WTC11 (cell line): ENCODE results near the gene WNT11.

Experiments used
- CBFB ChIP-seq: sonication (generic); formaldehyde crosslinking; IDR thresholded peaks from 2 replicates; pipeline ENCODE4 v1.8.1; 2022; ENCODE audit warnings: mild to moderate bottlenecking, low read depth, missing genetic modification reagents
- CREM ChIP-seq: sonication (generic); formaldehyde crosslinking; IDR thresholded peaks from 2 replicates; pipeline ENCODE4 v1.8.1; 2022; ENCODE audit warnings: mild to moderate bottlenecking, missing genetic modification reagents, moderate library complexity
- FOXJ3 ChIP-seq: sonication (generic); formaldehyde crosslinking; IDR thresholded peaks from 2 replicates; pipeline ENCODE4 v1.9.0; 2021; ENCODE audit warnings: missing genetic modification reagents, mild to moderate bottlenecking, borderline replicate concordance
- FOXK1 ChIP-seq: sonication (generic); formaldehyde crosslinking; IDR thresholded peaks from 2 replicates; pipeline ENCODE4 v1.8.0; 2022; ENCODE audit warnings: mild to moderate bottlenecking, moderate library complexity, missing genetic modification reagents
- SMAD4 ChIP-seq: sonication (generic); formaldehyde crosslinking; IDR thresholded peaks from 2 replicates; pipeline ENCODE4 v1.8.0; 2022; ENCODE audit warnings: mild to moderate bottlenecking, missing genetic modification reagents
- TCF7 ChIP-seq: sonication (generic); formaldehyde crosslinking; IDR thresholded peaks from 2 replicates; pipeline ENCODE4 v1.8.0; 2022; ENCODE audit warnings: mild to moderate bottlenecking, low read depth, missing genetic modification reagents, moderate library complexity
- TEAD1 ChIP-seq: sonication (generic); formaldehyde crosslinking; IDR thresholded peaks from 2 replicates; pipeline ENCODE4 v1.8.0; 2022; ENCODE audit warnings: mild to moderate bottlenecking, missing genetic modification reagents
- TEAD4 ChIP-seq: sonication (generic); formaldehyde crosslinking; IDR thresholded peaks from 2 replicates; pipeline ENCODE4 v1.8.0; 2022; ENCODE audit warnings: mild to moderate bottlenecking, missing genetic modification reagents
- USF2 ChIP-seq: sonication (generic); formaldehyde crosslinking; IDR thresholded peaks from 2 replicates; pipeline ENCODE4 v1.8.1; 2023; ENCODE audit warnings: mild to moderate bottlenecking, missing genetic modification reagents, moderate library complexity
- TF ChIP-seq, protein P1 (sequence below): fragments of 250-450 bp; sonication (Bioruptor Pico); IDR thresholded peaks from 2 replicates; pipeline ENCODE4 v1.9.0; 2021; ENCODE audit warnings: moderate library complexity, mild to moderate bottlenecking, inconsistent platforms, borderline replicate concordance
- TF ChIP-seq, protein P2 (sequence below): fragments of 200-600 bp; IDR thresholded peaks from 2 replicates; pipeline ENCODE4 v1.8.0; 2022; ENCODE audit warnings: antibody characterized with exemption

DNA sequence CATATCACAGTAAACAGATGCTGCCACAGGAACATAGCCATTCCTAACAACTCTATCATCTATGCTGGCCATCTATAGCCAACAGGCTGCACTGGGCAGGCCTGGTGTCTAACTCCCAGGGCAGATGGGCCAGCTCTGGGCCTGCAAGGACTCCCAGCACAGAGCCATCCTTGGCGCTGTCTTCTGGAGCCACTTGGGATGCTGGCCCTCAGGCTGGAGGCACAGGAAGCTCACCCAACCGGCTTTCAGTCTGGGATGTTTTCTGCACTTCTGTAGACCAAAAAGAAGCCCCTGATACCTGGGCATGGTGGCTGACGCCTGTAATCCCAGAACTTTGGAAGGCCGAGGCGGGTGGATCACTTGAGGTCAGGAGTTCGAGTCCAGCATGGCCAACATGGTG is 40.8 kb upstream of the WNT11 start:
- TF ChIP-seq, protein P1, sequence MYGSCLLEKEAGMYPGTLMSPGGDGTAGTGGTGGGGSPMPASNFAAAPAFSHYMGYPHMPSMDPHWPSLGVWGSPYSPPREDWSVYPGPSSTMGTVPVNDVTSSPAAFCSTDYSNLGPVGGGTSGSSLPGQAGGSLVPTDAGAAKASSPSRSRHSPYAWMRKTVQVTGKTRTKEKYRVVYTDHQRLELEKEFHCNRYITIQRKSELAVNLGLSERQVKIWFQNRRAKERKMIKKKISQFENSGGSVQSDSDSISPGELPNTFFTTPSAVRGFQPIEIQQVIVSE (CRISPR knock-in tag): no peak
- no peak for TF ChIP-seq TEAD4
- TF ChIP-seq TCF7 (CRISPR knock-in tag): no peak
- TF ChIP-seq, protein P2, sequence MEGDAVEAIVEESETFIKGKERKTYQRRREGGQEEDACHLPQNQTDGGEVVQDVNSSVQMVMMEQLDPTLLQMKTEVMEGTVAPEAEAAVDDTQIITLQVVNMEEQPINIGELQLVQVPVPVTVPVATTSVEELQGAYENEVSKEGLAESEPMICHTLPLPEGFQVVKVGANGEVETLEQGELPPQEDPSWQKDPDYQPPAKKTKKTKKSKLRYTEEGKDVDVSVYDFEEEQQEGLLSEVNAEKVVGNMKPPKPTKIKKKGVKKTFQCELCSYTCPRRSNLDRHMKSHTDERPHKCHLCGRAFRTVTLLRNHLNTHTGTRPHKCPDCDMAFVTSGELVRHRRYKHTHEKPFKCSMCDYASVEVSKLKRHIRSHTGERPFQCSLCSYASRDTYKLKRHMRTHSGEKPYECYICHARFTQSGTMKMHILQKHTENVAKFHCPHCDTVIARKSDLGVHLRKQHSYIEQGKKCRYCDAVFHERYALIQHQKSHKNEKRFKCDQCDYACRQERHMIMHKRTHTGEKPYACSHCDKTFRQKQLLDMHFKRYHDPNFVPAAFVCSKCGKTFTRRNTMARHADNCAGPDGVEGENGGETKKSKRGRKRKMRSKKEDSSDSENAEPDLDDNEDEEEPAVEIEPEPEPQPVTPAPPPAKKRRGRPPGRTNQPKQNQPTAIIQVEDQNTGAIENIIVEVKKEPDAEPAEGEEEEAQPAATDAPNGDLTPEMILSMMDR: no peak
- TF ChIP-seq FOXJ3 (CRISPR knock-in tag): no peak
- TF ChIP-seq USF2 (CRISPR knock-in tag): no peak
- no peak for TF ChIP-seq CBFB (CRISPR knock-in tag)
- no peak for TF ChIP-seq TEAD1
- no peak for TF ChIP-seq SMAD4 (CRISPR knock-in tag)
- no peak for TF ChIP-seq FOXK1
- TF ChIP-seq CREM (CRISPR knock-in tag): no peak
